ENCODE data around the gene OTOS. TPM values are rescaled to one million over a fixed set of nuclear protein-coding genes. Genes with fewer than 3 reads are reported as not detected.

Gene OTOS
- total RNA-seq, 1 experiment from 2014 or later = not detected

DNA sequence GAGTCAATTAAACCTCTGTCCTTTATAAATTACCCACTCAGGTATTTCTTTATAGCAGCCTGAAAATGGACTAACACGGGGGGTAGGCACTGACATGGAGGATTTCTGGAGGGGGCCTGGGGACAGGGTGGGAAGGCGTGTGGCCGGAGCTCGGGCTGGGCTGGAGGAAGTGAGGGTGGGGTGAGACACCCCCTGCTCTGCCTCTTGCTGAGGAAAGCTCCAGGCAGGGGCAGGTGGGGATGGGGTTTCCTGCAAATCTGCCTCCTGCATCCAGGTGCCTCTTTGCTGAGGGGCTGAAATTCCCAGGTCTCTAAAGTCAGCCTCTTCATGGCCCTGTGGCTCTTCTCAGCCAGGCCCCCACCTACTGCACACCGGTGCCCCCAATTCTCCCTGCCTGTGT lies 25.7 kb upstream of the OTOS start:
- no peaks in the 10 kb centered on the region for H3K9me2 ChIP-seq (ENCODE audit: insufficient read depth)
- no peak for DNase-seq
- peaks cover 8% of the 10 kb centered on the region; the same call in 1 of the 2 replicates for H3F3A ChIP-seq (ENCODE audit: insufficient read depth, low read depth)
- ChIA-PET CTCF (no interaction called here), POLR2A (ENCODE audit: unreplicated experiment) (no interaction called here)
- TF ChIP-seq CTCF (conservative IDR thresholded peaks at IDR 0.05) (no peak), EZH2 (IDR thresholded peaks at IDR 0.05; ENCODE audit: low read depth) (no peak)
- no peak overlapping the region for H2AFZ ChIP-seq
- no peaks in the 10 kb centered on the region for H3K9me3 ChIP-seq (ENCODE audit: insufficient read depth, low read depth)
- H3K27ac ChIP-seq = no peak overlapping the region
- H3K4me2 ChIP-seq = no peak overlapping the region
- no peaks in the 10 kb centered on the region for H3K36me3 ChIP-seq (ENCODE audit: low read depth)
- H3K4me3 ChIP-seq = no peak overlapping the region
- BruUV-seq (replicated peaks) = no TSS peak
- peaks cover 91% of the 10 kb centered on the region for H3K27me3 ChIP-seq (ENCODE audit: insufficient read depth, low read depth)
- H4K20me1 ChIP-seq (ENCODE audit: insufficient read depth) = no peaks in the 10 kb centered on the region
- intact Hi-C loops (cut with micrococcal nuclease; ENCODE audit: unreplicated experiment) = no loop called here
- H3K79me2 ChIP-seq (ENCODE audit: low read depth) = no peaks in the 10 kb centered on the region
- no peaks in the 10 kb centered on the region for H3K4me1 ChIP-seq (replicated peaks; ENCODE audit: insufficient read depth)

GRCh38 chr2:240165661-240166060 lies 25.2 kb upstream of the OTOS start:
- Histone ChIP-seq H3K9me2 (ENCODE audit: insufficient read depth) (no peaks in the 10 kb centered on the region), H3K9me3 (ENCODE audit: insufficient read depth, low read depth) (no peaks in the 10 kb centered on the region), H3K27me3 (ENCODE audit: insufficient read depth, low read depth) (peaks cover 90% of the 10 kb centered on the region), H3K27ac (no peak overlapping the region), H3K4me2 (no peak overlapping the region), H3F3A (ENCODE audit: insufficient read depth, low read depth) (peaks cover 8% of the 10 kb centered on the region; the same call in 1 of the 2 replicates), H2AFZ (no peak overlapping the region), H3K4me1 (replicated peaks; ENCODE audit: insufficient read depth) (no peaks in the 10 kb centered on the region), H3K36me3 (ENCODE audit: low read depth) (no peaks in the 10 kb centered on the region), H3K4me3 (no peak overlapping the region), H3K79me2 (ENCODE audit: low read depth) (no peaks in the 10 kb centered on the region), H4K20me1 (ENCODE audit: insufficient read depth) (no peaks in the 10 kb centered on the region)
- no TSS peak for BruUV-seq (replicated peaks)
- CTCF ChIA-PET = no interaction called here
- no peak for TF ChIP-seq EZH2 (IDR thresholded peaks at IDR 0.05; ENCODE audit: low read depth)
- intact Hi-C loops (cut with micrococcal nuclease; ENCODE audit: unreplicated experiment) = no loop called here
- POLR2A ChIA-PET (ENCODE audit: unreplicated experiment) = no interaction called here
- no peak for DNase-seq

DNA sequence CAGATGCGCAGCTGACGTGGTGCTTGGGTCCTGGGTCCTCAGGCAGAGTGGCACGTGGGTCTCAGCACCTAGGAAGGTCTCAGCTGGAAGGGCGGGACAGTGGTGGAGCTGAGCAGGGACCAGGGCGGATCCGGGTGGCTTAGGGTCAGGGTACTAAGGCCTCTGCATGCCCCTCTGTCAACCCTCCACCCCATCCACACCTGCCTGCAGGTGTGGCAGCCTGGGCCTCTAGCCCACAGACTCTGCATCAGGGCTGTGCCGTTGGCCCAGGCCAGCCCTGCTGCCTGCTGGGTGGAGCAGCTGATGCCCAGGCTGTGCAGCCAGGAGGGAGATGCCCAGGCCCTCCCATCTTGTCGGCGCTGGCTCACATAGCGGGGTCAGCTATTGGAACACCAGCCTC lies 24.6 kb upstream of the OTOS start:
- Histone ChIP-seq H3K9me3 (ENCODE audit: insufficient read depth, low read depth) (no peaks in the 10 kb centered on the region), H3K36me3 (ENCODE audit: low read depth) (no peaks in the 10 kb centered on the region), H2AFZ (no peak overlapping the region), H3F3A (ENCODE audit: insufficient read depth, low read depth) (peaks cover 8% of the 10 kb centered on the region; the same call in 1 of the 2 replicates), H3K27ac (no peak overlapping the region), H3K27me3 (ENCODE audit: insufficient read depth, low read depth) (peaks cover 89% of the 10 kb centered on the region), H4K20me1 (ENCODE audit: insufficient read depth) (no peaks in the 10 kb centered on the region), H3K4me1 (replicated peaks; ENCODE audit: insufficient read depth) (no peaks in the 10 kb centered on the region), H3K79me2 (ENCODE audit: low read depth) (no peaks in the 10 kb centered on the region), H3K4me3 (no peak overlapping the region), H3K9me2 (ENCODE audit: insufficient read depth) (no peaks in the 10 kb centered on the region), H3K4me2 (no peak overlapping the region)
- ChIA-PET CTCF (no interaction called here), POLR2A (ENCODE audit: unreplicated experiment) (no interaction called here)
- DNase-seq = no peak
- intact Hi-C loops (cut with micrococcal nuclease; ENCODE audit: unreplicated experiment) = no loop called here
- TF ChIP-seq CTCF (conservative IDR thresholded peaks at IDR 0.05) = no peak
- no peak for TF ChIP-seq EZH2 (IDR thresholded peaks at IDR 0.05; ENCODE audit: low read depth)
- BruUV-seq (replicated peaks) = no TSS peak

DNA sequence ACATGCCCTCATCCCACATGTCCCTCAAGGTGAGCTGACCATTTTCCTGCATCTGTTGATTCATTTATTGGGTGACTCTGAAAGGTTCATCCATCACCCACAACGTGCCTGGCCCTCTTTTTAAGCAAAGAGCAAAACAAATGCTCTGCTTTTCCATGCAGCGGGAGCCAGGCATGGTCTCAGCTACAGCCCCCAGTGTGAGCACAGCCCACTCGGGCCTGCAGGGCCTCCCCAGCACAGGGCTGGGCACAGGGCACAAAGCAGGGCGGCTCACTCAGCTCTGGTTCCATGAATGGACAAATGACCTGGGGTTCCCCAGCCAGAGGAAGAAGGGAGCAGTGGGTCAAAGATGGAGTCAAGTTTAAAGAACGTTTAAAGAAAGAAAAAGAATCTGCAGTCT lies 24.1 kb upstream of the OTOS start:
- intact Hi-C loops (cut with micrococcal nuclease; ENCODE audit: unreplicated experiment) = no loop called here
- Histone ChIP-seq H3K27ac (no peak overlapping the region), H3K36me3 (ENCODE audit: low read depth) (no peaks in the 10 kb centered on the region), H3F3A (ENCODE audit: insufficient read depth, low read depth) (peaks cover 8% of the 10 kb centered on the region; the same call in 1 of the 2 replicates), H3K4me1 (replicated peaks; ENCODE audit: insufficient read depth) (no peaks in the 10 kb centered on the region), H3K79me2 (ENCODE audit: low read depth) (no peaks in the 10 kb centered on the region), H3K4me2 (no peak overlapping the region), H4K20me1 (ENCODE audit: insufficient read depth) (no peaks in the 10 kb centered on the region), H3K4me3 (no peak overlapping the region), H2AFZ (no peak overlapping the region), H3K27me3 (ENCODE audit: insufficient read depth, low read depth) (peaks cover 85% of the 10 kb centered on the region), H3K9me2 (ENCODE audit: insufficient read depth) (no peaks in the 10 kb centered on the region), H3K9me3 (ENCODE audit: insufficient read depth, low read depth) (no peaks in the 10 kb centered on the region)
- CTCF ChIA-PET = interaction anchor here (0.6 kb wide), 1 partner anchor 70 kb away, joined by 3 read pairs; no protein-coding TSS in a partner anchor
- POLR2A ChIA-PET (ENCODE audit: unreplicated experiment) = no interaction called here
- TF ChIP-seq CTCF (conservative IDR thresholded peaks at IDR 0.05) = no peak
- no peak for TF ChIP-seq EZH2 (IDR thresholded peaks at IDR 0.05; ENCODE audit: low read depth)
- no TSS peak for BruUV-seq (replicated peaks)
- no peak for DNase-seq
